Measurements from ENCODE around the gene IFT25.
"Not testable (repeated sequence)": the region's sequence is repeated elsewhere in the genome, so short reads cannot be mapped to it uniquely, and the experiment has no call there.

- not testable (repeated sequence) for TF ChIP-seq CTCF (IDR thresholded peaks at IDR 0.05); REST (IDR thresholded peaks at IDR 0.05; ENCODE audit: insufficient read depth in 1 of 2, low read depth in 2 of 2, low read length in 1 of 2); POLR2AphosphoS5 (IDR thresholded peaks at IDR 0.05; ENCODE audit: low read depth, low read length)
Observed at GRCh38 chr1:53883600-53883999, 61.9 kb downstream of the IFT25 start.

Data from Panc1 (cell line).